H1 (cell line): ENCODE results near the gene ATF7IP.

Experiments used
- POU5F1 ChIP-seq: IDR thresholded peaks from 2 replicates; pipeline ENCODE4 v1.6.1; 2011; ENCODE audit warnings: low read depth, mild to moderate bottlenecking, low read length, moderate library complexity
- RNF2 ChIP-seq: fragments of 200-900, 300-1000 bp; sonication (generic); IDR thresholded peaks from 2 replicates; pipeline ENCODE4 v1.7.1; 2016; ENCODE audit warnings: borderline replicate concordance, low read depth, mild to moderate bottlenecking, antibody characterized with exemption, low read length; ENCODE audit not compliant: poor library complexity, severe bottlenecking; ENCODE audit errors: missing control alignments
- SIN3A ChIP-seq, 2 experiments: IDR thresholded peaks in 1 of 2; conservative IDR thresholded peaks in 1 of 2; 2 replicates each; pipeline ENCODE4 v1.6.1; 2011 to 2012; ENCODE audit warnings: low read length in 2 of 2, improper control_type of control experiment in 1 of 2, low read depth in 1 of 2, mild to moderate bottlenecking in 1 of 2
- SP1 ChIP-seq: IDR thresholded peaks from 2 replicates; pipeline ENCODE4 v1.6.1; 2011; ENCODE audit warnings: low read depth, low read length
- YY1 ChIP-seq: IDR thresholded peaks from 2 replicates; pipeline ENCODE4 v1.6.1; 2011; ENCODE audit warnings: low read depth, mild to moderate bottlenecking, low read length
- TF ChIP-seq, protein P1 (sequence below), 3 experiments: IDR thresholded peaks; 1 replicate in 2 of 3; 2 replicates in 1 of 3; pipeline versions ENCODE4 v1.5.1 to v1.6.1; 2011; ENCODE audit warnings: low read length in 3 of 3, mild to moderate bottlenecking in 3 of 3, inconsistent platforms in 2 of 3, low read depth in 1 of 3, moderate library complexity in 1 of 3; ENCODE audit not compliant: insufficient read depth in 1 of 3; ENCODE audit errors: control extremely low read depth in 1 of 3

GRCh38 chr12:14435627-14436026 lies 70.1 kb downstream of the ATF7IP start:
- TF ChIP-seq RNF2 (no peak), YY1 (no peak), POU5F1 (no peak), SIN3A (conservative IDR thresholded peaks at IDR 0.05 in 1 of 2, IDR thresholded peaks at IDR 0.05 in 1 of 2; ENCODE audit: low read depth in 1 of 2, low read length in 2 of 2) (no peak), SP1 (no peak)
- TF ChIP-seq, protein P1, sequence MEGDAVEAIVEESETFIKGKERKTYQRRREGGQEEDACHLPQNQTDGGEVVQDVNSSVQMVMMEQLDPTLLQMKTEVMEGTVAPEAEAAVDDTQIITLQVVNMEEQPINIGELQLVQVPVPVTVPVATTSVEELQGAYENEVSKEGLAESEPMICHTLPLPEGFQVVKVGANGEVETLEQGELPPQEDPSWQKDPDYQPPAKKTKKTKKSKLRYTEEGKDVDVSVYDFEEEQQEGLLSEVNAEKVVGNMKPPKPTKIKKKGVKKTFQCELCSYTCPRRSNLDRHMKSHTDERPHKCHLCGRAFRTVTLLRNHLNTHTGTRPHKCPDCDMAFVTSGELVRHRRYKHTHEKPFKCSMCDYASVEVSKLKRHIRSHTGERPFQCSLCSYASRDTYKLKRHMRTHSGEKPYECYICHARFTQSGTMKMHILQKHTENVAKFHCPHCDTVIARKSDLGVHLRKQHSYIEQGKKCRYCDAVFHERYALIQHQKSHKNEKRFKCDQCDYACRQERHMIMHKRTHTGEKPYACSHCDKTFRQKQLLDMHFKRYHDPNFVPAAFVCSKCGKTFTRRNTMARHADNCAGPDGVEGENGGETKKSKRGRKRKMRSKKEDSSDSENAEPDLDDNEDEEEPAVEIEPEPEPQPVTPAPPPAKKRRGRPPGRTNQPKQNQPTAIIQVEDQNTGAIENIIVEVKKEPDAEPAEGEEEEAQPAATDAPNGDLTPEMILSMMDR (IDR thresholded peaks at IDR 0.05; ENCODE audit: control extremely low read depth in 1 of 3, insufficient read depth in 1 of 3, low read depth in 1 of 3, low read length in 3 of 3) = no peak
